H1 (cell line): ENCODE measurements around the gene MID1. TPM values are rescaled to one million over a fixed set of nuclear protein-coding genes. Genes with fewer than 3 reads are reported as not detected.

Source experiments
- CTCF ChIA-PET: fragments of 300-600 bp; sonication (Branson Sonifier 250); formaldehyde crosslinking; loops from one replicate; lab custom pipeline; 2021; ENCODE audit not compliant: partially characterized antibody; lab: Charles Lee
- POLR2A ChIA-PET: fragments of 300-600 bp; sonication (Branson Sonifier 250); formaldehyde crosslinking; loops from one replicate; lab custom pipeline; 2021; ENCODE audit warnings: inconsistent platforms; ENCODE audit not compliant: partially characterized antibody; lab: Charles Lee
- DNase-seq, 2 experiments: peaks; one replicate each; pipeline versions ENCODE4 v3.0.0 to v3.0.0-alpha.2; 2010 to 2022; ENCODE audit warnings: low spot score in 2 of 2, low read depth in 1 of 2, mixed read lengths in 1 of 2
- FAIRE-seq: peaks from 2 replicates; lab custom pipeline; 2011; peaks lifted over from hg19 to GRCh38; lab: Jason Lieb, UNC
- H2AFZ ChIP-seq: 2 replicates; pipeline ENCODE4 v1.8.1; 2012; ENCODE audit warnings: low read length, inconsistent platforms
- H2AK5ac ChIP-seq: 2 replicates; pipeline ENCODE4 v1.6.1; 2013; ENCODE audit warnings: low read depth, low read length
- H2BK120ac ChIP-seq: replicated peaks from 2 replicates; pipeline ENCODE3; 2013; ENCODE audit warnings: low read depth, low read length, inconsistent platforms
- H2BK12ac ChIP-seq: 2 replicates; pipeline ENCODE4 v1.6.1; 2013; ENCODE audit warnings: low read depth, low read length
- H2BK15ac ChIP-seq: 2 replicates; pipeline ENCODE4 v1.6.1; 2013; ENCODE audit warnings: low read length
- H2BK20ac ChIP-seq: 2 replicates; pipeline ENCODE4 v1.6.1; 2013; ENCODE audit warnings: low read length
- H2BK5ac ChIP-seq: 2 replicates; pipeline ENCODE4 v1.6.1; 2013; ENCODE audit warnings: low read depth, low read length
- H3K14ac ChIP-seq: 2 replicates; pipeline ENCODE4 v1.6.1; 2013; ENCODE audit warnings: inconsistent platforms; ENCODE audit not compliant: insufficient read length
- H3K18ac ChIP-seq: 2 replicates; pipeline ENCODE4 v1.6.1; 2013; ENCODE audit warnings: low read length; ENCODE audit errors: extremely low read depth
- H3K23ac ChIP-seq: 2 replicates; pipeline ENCODE4 v1.6.1; 2013; ENCODE audit warnings: inconsistent platforms; ENCODE audit not compliant: insufficient read length
- H3K23me2 ChIP-seq: 2 replicates; pipeline ENCODE4 v1.6.1; 2013; ENCODE audit warnings: low read depth, low read length
- H3K27ac ChIP-seq: 2 replicates; pipeline ENCODE4 v1.6.1; 2011; ENCODE audit warnings: low read depth, low read length, inconsistent platforms
- H3K27me3 ChIP-seq, 4 experiments: replicated peaks in 1 of 4; 1 replicate in 1 of 4; 2 replicates in 3 of 4; pipeline versions ENCODE4 v1.6.1 to v1.8.1; 2011 to 2013; ENCODE audit warnings: low read length in 3 of 4, mild to moderate bottlenecking in 3 of 4, inconsistent platforms in 2 of 4, mixed read lengths in 2 of 4, moderate library complexity in 1 of 4; ENCODE audit not compliant: control insufficient read depth in 3 of 4, insufficient read depth in 3 of 4; ENCODE audit errors: extremely low read depth in 1 of 4
- H3K36me3 ChIP-seq, 4 experiments: 2 replicates each; pipeline versions ENCODE4 v1.6.1 to v1.8.1; 2011 to 2013; ENCODE audit warnings: mild to moderate bottlenecking in 4 of 4, low read length in 3 of 4, moderate library complexity in 2 of 4, control low read depth in 1 of 4, inconsistent platforms in 1 of 4; ENCODE audit not compliant: insufficient read depth in 4 of 4, control insufficient read depth in 2 of 4
- H3K4ac ChIP-seq: replicated peaks from 2 replicates; pipeline ENCODE3; 2013; ENCODE audit warnings: low read length, low read depth, mixed read lengths, inconsistent platforms; ENCODE audit not compliant: insufficient read length
- H3K4me1 ChIP-seq, 4 experiments: replicated peaks in 1 of 4; 1 replicate in 1 of 4; 2 replicates in 3 of 4; pipeline versions ENCODE4 v1.6.1 to v1.8.1; 2011 to 2013; ENCODE audit warnings: low read length in 3 of 4, inconsistent platforms in 2 of 4, mixed read lengths in 1 of 4; ENCODE audit not compliant: insufficient read depth in 4 of 4, control insufficient read depth in 3 of 4
- H3K4me2 ChIP-seq, 2 experiments: 2 replicates each; pipeline versions ENCODE4 v1.6.1 to v1.8.1; 2011 to 2013; ENCODE audit warnings: low read depth in 2 of 2, low read length in 2 of 2, control low read depth in 1 of 2, inconsistent platforms in 1 of 2, mild to moderate bottlenecking in 1 of 2; ENCODE audit not compliant: insufficient read depth in 1 of 2
- H3K4me3 ChIP-seq, 4 experiments: fragments of 200-600, 300-600 bp in 1 of 4; sonication (generic), shearing (Covaris generic), sonication (Bioruptor Twin) in 1 of 4; 2 replicates each; pipeline versions ENCODE4 v1.5.1 to v1.8.1; 2011 to 2016; ENCODE audit warnings: low read length in 4 of 4, low read depth in 3 of 4, control low read depth in 2 of 4, inconsistent platforms in 2 of 4, mild to moderate bottlenecking in 2 of 4, mixed read lengths in 1 of 4, moderate library complexity in 1 of 4; ENCODE audit not compliant: insufficient read depth in 2 of 4; ENCODE audit errors: extremely low read depth in 1 of 4
- H3K56ac ChIP-seq: replicated peaks from 2 replicates; pipeline ENCODE3; 2013; ENCODE audit warnings: low read depth, mild to moderate bottlenecking, mixed read lengths, low read length, inconsistent platforms; ENCODE audit not compliant: insufficient read length
- H3K79me1 ChIP-seq: 2 replicates; pipeline ENCODE4 v1.6.1; 2013; ENCODE audit warnings: low read depth, low read length, control low read depth
- H3K79me2 ChIP-seq, 2 experiments: 2 replicates each; pipeline versions ENCODE4 v1.6.1 to v1.8.1; 2012 to 2013; ENCODE audit warnings: low read length in 2 of 2, mild to moderate bottlenecking in 2 of 2, inconsistent platforms in 1 of 2; ENCODE audit not compliant: insufficient read depth in 2 of 2, control insufficient read depth in 1 of 2
- H3K9ac ChIP-seq, 4 experiments: replicated peaks in 1 of 4; 1 replicate in 1 of 4; 2 replicates in 3 of 4; pipeline versions ENCODE4 v1.6.1 to v1.8.1; 2011 to 2013; ENCODE audit warnings: low read depth in 3 of 4, low read length in 3 of 4, control low read depth in 2 of 4, mild to moderate bottlenecking in 2 of 4, moderate library complexity in 2 of 4, inconsistent platforms in 1 of 4; ENCODE audit errors: extremely low read depth in 1 of 4
- H3K9me3 ChIP-seq, 2 experiments: 2 replicates each; pipeline versions ENCODE4 v1.6.1 to v1.8.1; 2012 to 2013; ENCODE audit warnings: mild to moderate bottlenecking in 2 of 2, moderate library complexity in 2 of 2, control low read depth in 1 of 2, inconsistent platforms in 1 of 2, low read depth in 1 of 2, low read length in 1 of 2, mixed read lengths in 1 of 2; ENCODE audit not compliant: insufficient read depth in 2 of 2
- H4K20me1 ChIP-seq, 2 experiments: replicated peaks in 1 of 2; 2 replicates each; pipeline versions ENCODE3 to v1.8.1; 2011 to 2013; ENCODE audit warnings: inconsistent platforms in 2 of 2, low read length in 2 of 2, mild to moderate bottlenecking in 1 of 2; ENCODE audit not compliant: insufficient read depth in 2 of 2, control insufficient read depth in 1 of 2
- H4K5ac ChIP-seq: 2 replicates; pipeline ENCODE4 v1.6.1; 2013; ENCODE audit warnings: low read length, low read depth, mixed read lengths, inconsistent platforms; ENCODE audit not compliant: insufficient read length
- H4K8ac ChIP-seq: 2 replicates; pipeline ENCODE4 v1.8.0; 2013; ENCODE audit warnings: mild to moderate bottlenecking, moderate library complexity, low read length, inconsistent platforms; ENCODE audit not compliant: insufficient read depth; ENCODE audit errors: extremely low read depth
- H4K91ac ChIP-seq: replicated peaks from 2 replicates; pipeline ENCODE3; 2013; ENCODE audit warnings: low read length, mixed read lengths, inconsistent platforms; ENCODE audit not compliant: insufficient read length
- ASH2L ChIP-seq: fragments of 200-600, 300-600 bp; sonication (generic); IDR thresholded peaks from one replicate; pipeline ENCODE4 v1.7.1; 2017; ENCODE audit warnings: low read length
- ATF3 ChIP-seq: IDR thresholded peaks from 2 replicates; pipeline ENCODE4 v1.6.1; 2011; ENCODE audit warnings: low read depth, mild to moderate bottlenecking, low read length; ENCODE audit not compliant: insufficient read depth
- CBX5 ChIP-seq: fragments of 300-800, 300-1000 bp; sonication (generic); IDR thresholded peaks from 2 replicates; pipeline ENCODE4 v1.7.1; 2016; ENCODE audit warnings: antibody characterized with exemption, low read length, low read depth
- CBX8 ChIP-seq: fragments of 300-800, 300-1000 bp; sonication (generic); IDR thresholded peaks from 2 replicates; pipeline ENCODE4 v1.7.1; 2016; ENCODE audit warnings: low read depth, low read length, borderline replicate concordance
- HDAC6 ChIP-seq: IDR thresholded peaks from one replicate; pipeline ENCODE4 v1.7.1; 2012; ENCODE audit warnings: low read depth, mild to moderate bottlenecking, inconsistent platforms, low read length, moderate library complexity
- JUN ChIP-seq: IDR thresholded peaks from 2 replicates; pipeline ENCODE4 v1.6.1; 2011; ENCODE audit warnings: low read depth, mild to moderate bottlenecking, improper control_type of control experiment, low read length
- KDM5A ChIP-seq: fragments of 200-600 bp; IDR thresholded peaks from 2 replicates; pipeline ENCODE4 v1.7.1; 2012; ENCODE audit warnings: mild to moderate bottlenecking, low read length, inconsistent platforms, mixed read lengths
- NRF1 ChIP-seq: IDR thresholded peaks from 2 replicates; pipeline ENCODE4 v1.6.1; 2011; ENCODE audit warnings: mild to moderate bottlenecking, low read depth, low read length, improper control_type of control experiment
- POLR2AphosphoS5 ChIP-seq: IDR thresholded peaks from 2 replicates; pipeline ENCODE4 v1.6.1; 2011; ENCODE audit warnings: low read depth, low read length
- RBBP5 ChIP-seq: IDR thresholded peaks from 2 replicates; pipeline ENCODE4 v1.7.1; 2012; ENCODE audit warnings: low read depth, mild to moderate bottlenecking, inconsistent platforms, low read length, moderate library complexity, borderline replicate concordance
- RXRA ChIP-seq: IDR thresholded peaks from 2 replicates; pipeline ENCODE4 v1.6.1; 2011; ENCODE audit warnings: low read depth, mild to moderate bottlenecking, low read length, moderate library complexity; ENCODE audit not compliant: insufficient read depth
- SIN3A ChIP-seq, 2 experiments: IDR thresholded peaks in 1 of 2; conservative IDR thresholded peaks in 1 of 2; 2 replicates each; pipeline ENCODE4 v1.6.1; 2011 to 2012; ENCODE audit warnings: low read length in 2 of 2, improper control_type of control experiment in 1 of 2, low read depth in 1 of 2, mild to moderate bottlenecking in 1 of 2
- SP1 ChIP-seq: IDR thresholded peaks from 2 replicates; pipeline ENCODE4 v1.6.1; 2011; ENCODE audit warnings: low read depth, low read length
- TAF7 ChIP-seq: optimal IDR thresholded peaks from 2 replicates; pipeline ENCODE3; 2011; ENCODE audit warnings: low read depth, mild to moderate bottlenecking, inconsistent platforms, low read length, moderate library complexity, borderline replicate concordance
- WGBS, 2 experiments: shearing (Covaris generic) in 1 of 2; methylation state at CpG; one replicate each; pipeline versions ENCODE4 v1.1.6 to v1.1.7; 2013 to 2015; ENCODE audit warnings: low lambda C conversion rate in 2 of 2, mixed read lengths in 2 of 2, inconsistent platforms in 1 of 2, low coverage in 1 of 2, missing lambda C conversion rate in 1 of 2; ENCODE audit not compliant: insufficient replicate concordance in 2 of 2, insufficient coverage in 1 of 2, insufficient read length in 1 of 2; ENCODE audit errors: extremely low coverage in 1 of 2, missing lambda C conversion rate in 1 of 2; 5-methylcytosine and 5-hydroxymethylcytosine counted together
- polyA plus RNA-seq, 7 experiments: library from polyadenylated mRNA; depleted of rRNA in 3 of 7; stranded (reverse) in 5 of 7; unstranded in 2 of 7; fragments of >200 nt in 5 of 7; fragments of 200-250 nt in 2 of 7; gene quantifications; 1 replicate in 5 of 7; 2 replicates in 1 of 7; 4 replicates in 1 of 7; pipeline versions ENCODE4 v1.2.1 to v1.2.3, GENCODE V29; 2011 to 2013; ENCODE audit warnings: missing spikeins in 2 of 7, mixed read lengths in 2 of 7
- total RNA-seq: library from RNA; stranded (reverse); fragmentation: NEBNext Ultra II Directional; extraction: Animal tissue kit (Norgen Biotek cat#: 25700); gene quantifications from 2 replicates; pipeline ENCODE4 v1.2.1, GENCODE V29; 2021

The MID1 gene
- total and polyA plus RNA-seq, 2 of the 8 experiments (the other 6 are each of a cell fraction or from before 2014, with no cell fraction given): 12.9 to 54.3 TPM

- Histone ChIP-seq H2BK120ac (no peak overlapping the region), H3K18ac (no peak overlapping the region), H3K27me3 (no peaks in the 10 kb centered on the region), H2AK5ac (no peak overlapping the region), H3K79me1 (no peaks in the 10 kb centered on the region), H2BK15ac (no peak overlapping the region), H3K36me3 (no peaks in the 10 kb centered on the region), H4K91ac (no peak overlapping the region), H3K23me2 (no peaks in the 10 kb centered on the region), H3K9me3 (no peaks in the 10 kb centered on the region), H3K4me3 (no peak overlapping the region), H3K23ac (no peak overlapping the region), H4K20me1 (no peaks in the 10 kb centered on the region), H4K5ac (no peak overlapping the region), H2AFZ (no peak overlapping the region), H3K14ac (no peak overlapping the region), H2BK20ac (no peak overlapping the region), H3K4ac (no peak overlapping the region), H2BK5ac (no peak overlapping the region), H2BK12ac (no peak overlapping the region), H3K56ac (no peak overlapping the region), H3K9ac (no peak overlapping the region), H3K79me2 (no peaks in the 10 kb centered on the region), H3K4me2 (no peak overlapping the region), H3K4me1 (no peaks in the 10 kb centered on the region), H4K8ac (no peak overlapping the region), H3K27ac (no peak overlapping the region)
- ChIA-PET CTCF (interaction anchor here (1.5 kb wide), 1 partner anchor 463 kb away, joined by 4 read pairs; no protein-coding TSS in a partner anchor), POLR2A (no interaction called here)
- DNase-seq: no peak
- 100% methylated on average over 2 of the region's 2 CpGs; no CpG with 5 or more reads in 1 of the 2 experiments for WGBS, 2 experiments
- no peak for FAIRE-seq
- TF ChIP-seq SP1 (no peak), KDM5A (no peak), RBBP5 (no peak), CBX8 (no peak), ATF3 (no peak), TAF7 (no peak), CBX5 (no peak), ASH2L (no peak), RXRA (no peak), SIN3A (conservative IDR thresholded peaks at IDR 0.05 in 1 of 2, IDR thresholded peaks at IDR 0.05 in 1 of 2; ENCODE audit: low read depth in 1 of 2, low read length in 2 of 2) (no peak), POLR2AphosphoS5 (no peak), NRF1 (no peak), HDAC6 (no peak), JUN (no peak)
Measured at GRCh38 chrX:10653302-10653701, 32.9 kb upstream of the MID1 start.
